SK-N-SH (cell line): ENCODE measurements around the gene CNTNAP2. TPM values are rescaled to one million over a fixed set of nuclear protein-coding genes. Genes with fewer than 3 reads are reported as not detected.

Experiments
- CTCF ChIA-PET: fragments of 300-600, 350-600 bp; formaldehyde crosslinking; extraction: SDS; loops from one replicate; lab custom pipeline; 2021; lab: Yijun Ruan, JAX
- POLR2A ChIA-PET: fragments of 350-600 bp; sonication (Branson Sonifier 250); formaldehyde crosslinking; extraction: SDS; loops from one replicate; lab custom pipeline; 2020; ENCODE audit warnings: antibody characterized with exemption, inconsistent platforms; lab: Yijun Ruan, JAX
- DNase-seq: peaks from one replicate; pipeline ENCODE4 v3.0.0; 2012
- H2AFZ ChIP-seq: fragments of 200-600 bp; sonication (generic); 2 replicates; pipeline ENCODE4 v1.8.1; 2016; ENCODE audit warnings: antibody characterized with exemption, mild to moderate bottlenecking, low read depth
- H3F3A ChIP-seq: fragments of 200-600 bp; sonication (generic); replicated peaks from 2 replicates; pipeline ENCODE3; 2016; ENCODE audit warnings: antibody characterized with exemption, mild to moderate bottlenecking; ENCODE audit not compliant: insufficient read depth
- H3K27ac ChIP-seq, 2 experiments: fragments of 200-500 bp in 1 of 2; fragments of 200-600 bp in 1 of 2; sonication (Bioruptor generic) in 1 of 2; sonication (generic), shearing (Covaris generic) in 1 of 2; 2 replicates each; pipeline versions ENCODE4 v1.5.1 to v1.6.1; 2014 to 2016; ENCODE audit warnings: low read depth in 2 of 2, inconsistent platforms in 1 of 2, low read length in 1 of 2, mild to moderate bottlenecking in 1 of 2, mixed read lengths in 1 of 2
- H3K27me3 ChIP-seq: fragments of 200-600 bp; sonication (generic), shearing (Covaris generic); 2 replicates; pipeline ENCODE4 v1.6.1; 2016; ENCODE audit warnings: mixed run types; ENCODE audit not compliant: insufficient read depth
- H3K36me3 ChIP-seq, 2 experiments: fragments of 200-500 bp in 1 of 2; fragments of 200-600 bp in 1 of 2; sonication (Bioruptor generic) in 1 of 2; sonication (generic) in 1 of 2; replicated peaks in 1 of 2; 2 replicates each; pipeline versions ENCODE3 to v1.5.1; 2014 to 2016; ENCODE audit warnings: low read length in 1 of 2, mild to moderate bottlenecking in 1 of 2; ENCODE audit not compliant: insufficient read depth in 2 of 2, control insufficient read depth in 1 of 2
- H3K4me1 ChIP-seq, 2 experiments: fragments of 200-500 bp in 1 of 2; fragments of 200-600 bp in 1 of 2; sonication (Bioruptor generic) in 1 of 2; sonication (generic), shearing (Covaris generic) in 1 of 2; 2 replicates each; pipeline versions ENCODE4 v1.5.1 to v1.6.1; 2014 to 2016; ENCODE audit warnings: low read depth in 1 of 2, low read length in 1 of 2, mixed run types in 1 of 2; ENCODE audit not compliant: insufficient read depth in 2 of 2, control insufficient read depth in 1 of 2
- H3K4me2 ChIP-seq: fragments of 200-600 bp; sonication (generic), shearing (Covaris generic); 2 replicates; pipeline ENCODE4 v1.6.1; 2017; ENCODE audit warnings: mixed run types
- H3K4me3 ChIP-seq, 2 experiments: fragments of 200-500 bp in 1 of 2; fragments of 200-600 bp in 1 of 2; sonication (Bioruptor generic) in 1 of 2; sonication (generic), shearing (Covaris generic) in 1 of 2; 2 replicates each; pipeline versions ENCODE4 v1.5.1 to v1.8.1; 2014 to 2016; ENCODE audit warnings: low read depth in 2 of 2, inconsistent platforms in 1 of 2, low read length in 1 of 2, mild to moderate bottlenecking in 1 of 2, mixed read lengths in 1 of 2, moderate library complexity in 1 of 2
- H3K79me2 ChIP-seq: fragments of 200-600 bp; sonication (generic); 2 replicates; pipeline ENCODE4 v1.8.1; 2017; ENCODE audit warnings: mild to moderate bottlenecking; ENCODE audit not compliant: insufficient read depth
- H3K9ac ChIP-seq: fragments of 200-600 bp; sonication (generic); 2 replicates; pipeline ENCODE4 v1.6.1; 2017; ENCODE audit warnings: mixed run types
- H3K9me2 ChIP-seq: fragments of 200-600 bp; sonication (generic); 2 replicates; pipeline ENCODE4 v1.6.1; 2017; ENCODE audit warnings: mixed run types
- H3K9me3 ChIP-seq: fragments of 200-600 bp; sonication (generic); 2 replicates; pipeline ENCODE4 v1.6.1; 2017; ENCODE audit warnings: mixed run types, mild to moderate bottlenecking, moderate library complexity
- H4K20me1 ChIP-seq: fragments of 200-600 bp; sonication (generic); 2 replicates; pipeline ENCODE4 v1.6.1; 2017; ENCODE audit warnings: mild to moderate bottlenecking, mixed run types; ENCODE audit not compliant: insufficient read depth
- FOSL2 ChIP-seq: IDR thresholded peaks from 2 replicates; pipeline ENCODE4 v1.4.0; 2012; ENCODE audit warnings: low read depth, mild to moderate bottlenecking, moderate library complexity, borderline replicate concordance
- FOXJ3 ChIP-seq: sonication (generic); formaldehyde crosslinking; IDR thresholded peaks from 2 replicates; pipeline ENCODE4 v1.5.1; 2020; ENCODE audit warnings: mild to moderate bottlenecking, missing genetic modification reagents
- FOXM1 ChIP-seq: IDR thresholded peaks from 2 replicates; pipeline ENCODE4 v1.4.0; 2012; ENCODE audit warnings: low read depth, mild to moderate bottlenecking
- MAX ChIP-seq: IDR thresholded peaks from 2 replicates; pipeline ENCODE4 v1.4.0; 2012; ENCODE audit warnings: low read depth
- MXI1 ChIP-seq: IDR thresholded peaks from 2 replicates; pipeline ENCODE4 v1.6.1; 2012; ENCODE audit warnings: mild to moderate bottlenecking, low read depth, low read length, improper control_type of control experiment
- PBX3 ChIP-seq: IDR thresholded peaks from 2 replicates; pipeline ENCODE4; 2012
- SMC3 ChIP-seq: IDR thresholded peaks from 2 replicates; pipeline ENCODE4 v1.6.1; 2012; ENCODE audit warnings: low read depth, low read length, improper control_type of control experiment
- TCF12 ChIP-seq: IDR thresholded peaks from 2 replicates; pipeline ENCODE4 v1.4.0; 2012
- USF1 ChIP-seq: IDR thresholded peaks from 2 replicates; pipeline ENCODE4 v1.4.0; 2012; ENCODE audit warnings: low read depth, borderline replicate concordance
- USF2 ChIP-seq: fragments of 150-350 bp; IDR thresholded peaks from 2 replicates; pipeline ENCODE4 v1.6.1; 2017; ENCODE audit warnings: antibody characterized with exemption, low read length, low read depth, borderline replicate concordance
- WGBS: methylation state at CpG from one replicate; pipeline ENCODE4 v1.1.6; 2017; ENCODE audit warnings: low lambda C conversion rate; 5-methylcytosine and 5-hydroxymethylcytosine counted together
- polyA plus RNA-seq, 3 experiments: library from polyadenylated mRNA; depleted of rRNA; stranded (reverse); fragments of >200 nt; gene quantifications; 2 replicates each; pipeline ENCODE4 v1.2.3, GENCODE V29; 2012

Gene CNTNAP2
- polyA plus RNA-seq, 1 of the 3 experiments (the other 2 are of a cell fraction): 3.4 TPM

GRCh38 chr7:148334959-148335577 is 2218.5 kb downstream of the CNTNAP2 start:
- CTCF ChIA-PET: no interaction called here
- H3K27ac ChIP-seq: peak overlapping the region in 1 of 2 experiments; percentile 61; a peak in 2 of 4 replicates
- POLR2A ChIA-PET: no interaction called here

GRCh38 chr7:148335790-148336189 is 2219.2 kb downstream of the CNTNAP2 start:
- Histone ChIP-seq H3K9me3 (no peaks in the 10 kb centered on the region), H3K4me1 (peaks cover 12 to 18% of the 10 kb centered on the region in 2 experiments; a peak in 3 of 4 replicates), H3K9ac (no peak overlapping the region), H4K20me1 (no peaks in the 10 kb centered on the region), H3K4me3 (no peak overlapping the region), H3K9me2 (no peaks in the 10 kb centered on the region), H3K4me2 (no peak overlapping the region), H2AFZ (no peak overlapping the region), H3F3A (no peaks in the 10 kb centered on the region), H3K27ac (no peak overlapping the region), H3K79me2 (no peaks in the 10 kb centered on the region), H3K36me3 (no peaks in the 10 kb centered on the region), H3K27me3 (peaks cover 18% of the 10 kb centered on the region; the same call in 1 of the 2 replicates)
- no peak for TF ChIP-seq USF1
- TF ChIP-seq FOXJ3 (CRISPR knock-in tag): no peak
- no peak for TF ChIP-seq SMC3
- no peak for TF ChIP-seq MAX
- no peak for TF ChIP-seq FOSL2
- ChIA-PET CTCF (no interaction called here), POLR2A (no interaction called here)
- DNase-seq: no peak
- WGBS: 43% methylated on average over 1 of the region's 1 CpG

More at GRCh38 chr7:148334959-148335577, 2218.5 kb downstream of the CNTNAP2 start:
- Histone ChIP-seq H3K9ac (no peak overlapping the region), H3K9me3 (no peaks in the 10 kb centered on the region), H3K79me2 (no peaks in the 10 kb centered on the region)
- no peak for TF ChIP-seq USF2
- TF ChIP-seq MXI1: no peak
- peak; percentile 63; the same call in 1 of the 2 replicates for TF ChIP-seq TCF12
- TF ChIP-seq PBX3: peak; percentile 22; the same call in 1 of the 2 replicates
- peak; percentile 33; the same call in 1 of the 2 replicates for TF ChIP-seq FOSL2
- no peak for TF ChIP-seq FOXM1
- TF ChIP-seq, all 33 proteins: peak for 3
- no peaks in the 10 kb centered on the region for H3F3A ChIP-seq
- H3K9me2 ChIP-seq: no peaks in the 10 kb centered on the region
- no peak overlapping the region for H3K4me3 ChIP-seq
- H3K4me2 ChIP-seq: 0 out of 2 replicates have a peak overlapping the region, but pooled peaks have one; percentile 3
- peaks cover 12 to 18% of the 10 kb centered on the region in 2 experiments; a peak in 3 of 4 replicates for H3K4me1 ChIP-seq
- WGBS: 35% methylated on average over 6 of the region's 6 CpGs
- H3K27me3 ChIP-seq: peaks cover 18% of the 10 kb centered on the region; the same call in 1 of the 2 replicates
- no peak for DNase-seq
- peak overlapping the region; percentile 23; the same call in 1 of the 2 replicates for H2AFZ ChIP-seq
- H4K20me1 ChIP-seq: no peaks in the 10 kb centered on the region
- H3K36me3 ChIP-seq: no peaks in the 10 kb centered on the region
